GM19023 (cell line): ENCODE measurements around the gene KIR2DL3.

Experiments
- ATAC-seq: cut with Tn5 transposase; IDR thresholded peaks from one replicate; pipeline ENCODE4 v1.9.1; 2021; ENCODE audit warnings: mild to moderate bottlenecking, moderate library complexity; ENCODE audit not compliant: unreplicated experiment

Gene KIR2DL3

DNA sequence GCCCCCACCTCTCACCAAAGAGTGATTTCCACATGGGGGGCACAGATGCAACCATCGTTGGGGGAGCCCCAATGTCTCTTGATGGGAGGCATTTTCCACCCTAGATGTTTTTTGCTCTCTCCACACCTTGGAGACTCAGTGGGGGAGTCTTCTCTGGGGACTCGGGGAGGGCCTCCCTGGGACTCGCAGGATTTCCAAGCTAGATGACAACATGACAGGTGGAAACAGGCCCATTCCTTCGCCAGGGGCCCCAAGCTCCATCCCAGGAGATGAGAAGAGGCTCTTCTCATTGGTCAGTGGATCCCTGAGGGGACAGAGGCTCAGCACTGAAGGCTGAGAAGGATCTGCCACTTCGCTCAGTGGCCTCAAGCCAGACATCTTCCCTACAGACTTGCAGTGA, 52.4 kb downstream of the KIR2DL3 start:
- no peak for ATAC-seq

DNA sequence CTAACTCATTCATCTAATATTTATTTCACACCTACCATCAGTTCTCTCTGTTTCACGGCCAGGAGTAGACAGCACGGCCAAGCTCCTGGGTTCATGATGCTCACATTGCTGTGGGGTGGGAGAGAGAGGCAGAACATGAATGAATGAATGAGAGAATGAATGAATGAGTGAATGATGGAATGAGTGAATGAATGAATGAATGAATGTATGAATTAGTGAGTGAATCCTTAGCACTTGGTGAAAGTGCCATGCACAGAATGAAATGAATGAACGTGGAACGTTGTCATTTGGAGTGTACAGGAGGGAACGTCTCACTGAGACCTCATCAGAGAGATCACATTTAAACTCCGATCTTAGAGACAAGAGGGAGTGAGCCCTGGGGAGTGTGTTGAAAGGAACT, 53.2 kb downstream of the KIR2DL3 start:
- ATAC-seq, result no peak

DNA sequence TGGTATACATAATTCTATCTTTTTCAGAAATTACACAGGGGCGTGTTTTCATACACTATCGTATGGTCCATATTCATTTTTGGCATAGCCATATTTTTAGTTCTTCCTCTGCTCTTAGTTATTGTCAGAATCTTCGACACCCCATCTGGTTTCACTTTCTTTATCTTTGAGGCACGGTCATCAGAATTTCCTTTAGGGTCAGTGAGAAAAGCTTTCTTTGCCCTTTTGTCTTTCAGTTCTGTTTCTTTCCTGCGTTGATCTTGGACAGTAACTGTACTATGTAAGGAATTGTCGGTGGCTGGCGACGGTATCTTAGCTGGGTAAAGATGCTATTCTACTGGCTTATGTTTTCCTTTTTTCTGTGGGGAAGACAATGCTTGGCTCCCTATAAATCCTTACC, 54.5 kb downstream of the KIR2DL3 start:
- no peak for ATAC-seq

DNA sequence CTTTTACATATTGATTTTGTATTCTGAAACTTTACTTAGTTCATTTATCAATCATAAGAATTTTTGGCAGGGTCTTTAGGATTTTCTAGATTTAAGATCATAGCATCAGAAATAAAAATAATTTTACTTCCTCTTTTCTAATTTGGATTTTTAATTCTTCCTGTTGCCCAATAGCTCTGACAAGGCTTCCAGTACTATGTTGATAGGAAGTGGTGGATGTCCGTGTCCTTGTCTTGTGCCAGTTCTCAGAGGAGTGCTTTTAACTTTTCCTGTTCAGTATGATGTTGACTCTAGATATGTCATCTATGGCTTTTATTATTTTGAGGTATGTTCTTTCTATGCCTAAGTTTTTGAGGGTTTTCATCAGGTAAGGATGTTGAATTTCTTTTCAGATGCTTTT, 57.4 kb downstream of the KIR2DL3 start:
- ATAC-seq, result no peak
